PC-3 (cell line): ENCODE data around the gene TCFL5.

Experiments used
- CTCF ChIP-seq: fragments of 300-600 bp; sonication (generic); conservative IDR thresholded peaks from 2 replicates; pipeline ENCODE4 v1.5.1; 2017; ENCODE audit warnings: antibody characterized with exemption, low read depth, mild to moderate bottlenecking, low read length
- EZH2 ChIP-seq: fragments of 300-600 bp; sonication (generic); IDR thresholded peaks from one replicate; pipeline ENCODE4 v1.6.1; 2017; ENCODE audit warnings: antibody characterized with exemption, mild to moderate bottlenecking, low read length; ENCODE audit not compliant: unreplicated experiment
- EZH2phosphoT487 ChIP-seq: fragments of 300-600 bp; sonication (generic); IDR thresholded peaks from 2 replicates; pipeline ENCODE4 v1.6.1; 2018; ENCODE audit warnings: mild to moderate bottlenecking, antibody characterized with exemption, low read length, borderline replicate concordance

- TF ChIP-seq CTCF (no peak), EZH2 (no peak), EZH2phosphoT487 (no peak)
Observed at GRCh38 chr20:62834967-62835730, 26.5 kb downstream of the TCFL5 start.
